ENCODE data around the gene TSC22D1. TPM values are rescaled to one million over a fixed set of nuclear protein-coding genes. Genes with fewer than 3 reads are reported as not detected.
"Not testable (repeated sequence)": the region's sequence is repeated elsewhere in the genome, so short reads cannot be mapped to it uniquely, and the experiment has no call there.

Gene TSC22D1
- total RNA-seq, 1 experiment from 2014 or later = 87.4 TPM

- DNase-seq (ENCODE audit: low spot score) = no peak
- in situ Hi-C loops (cut with HindIII; ENCODE audit: low sequenced_read_pairs) = no loop called here
Observed at GRCh38 chr13:44464471-44464870, 111.7 kb downstream of the TSC22D1 start.

- in situ Hi-C loops (cut with HindIII; ENCODE audit: low sequenced_read_pairs) = no loop called here
- no peak for DNase-seq (ENCODE audit: low spot score)
Observed at GRCh38 chr13:44463759-44464158, 112.4 kb downstream of the TSC22D1 start.

GRCh38 chr13:44459674-44460073 lies 116.5 kb downstream of the TSC22D1 start:
- no peak for DNase-seq (ENCODE audit: low spot score)
- in situ Hi-C loops (cut with HindIII; ENCODE audit: low sequenced_read_pairs) = no loop called here

- in situ Hi-C loops (cut with HindIII; ENCODE audit: low sequenced_read_pairs) = no loop called here
- DNase-seq (ENCODE audit: low spot score) = no peak
Observed at GRCh38 chr13:44458313-44458975, 117.7 kb downstream of the TSC22D1 start.

GRCh38 chr13:44456212-44456611 lies 119.9 kb downstream of the TSC22D1 start:
- DNase-seq (ENCODE audit: low spot score); in situ Hi-C loops (cut with HindIII; ENCODE audit: low sequenced_read_pairs): not testable (repeated sequence)

- in situ Hi-C loops (cut with HindIII; ENCODE audit: low sequenced_read_pairs) = no loop called here
- no peak for DNase-seq (ENCODE audit: low spot score)
Observed at GRCh38 chr13:44455769-44456168, 120.4 kb downstream of the TSC22D1 start.

GRCh38 chr13:44453881-44454280 lies 122.2 kb downstream of the TSC22D1 start:
- in situ Hi-C loops (cut with HindIII; ENCODE audit: low sequenced_read_pairs) = no loop called here
- DNase-seq (ENCODE audit: low spot score) = no peak

GRCh38 chr13:44453069-44453468 lies 123.1 kb downstream of the TSC22D1 start:
- DNase-seq (ENCODE audit: low spot score) = no peak
- in situ Hi-C loops (cut with HindIII; ENCODE audit: low sequenced_read_pairs) = no loop called here

- in situ Hi-C loops (cut with HindIII; ENCODE audit: low sequenced_read_pairs) = no loop called here
- no peak for DNase-seq (ENCODE audit: low spot score)
Observed at GRCh38 chr13:44452418-44452817, 123.7 kb downstream of the TSC22D1 start.

- in situ Hi-C loops (cut with HindIII; ENCODE audit: low sequenced_read_pairs) = no loop called here
Observed at GRCh38 chr13:44451651-44452050, 124.5 kb downstream of the TSC22D1 start.

GRCh38 chr13:44451126-44451525 lies 125.0 kb downstream of the TSC22D1 start:
- in situ Hi-C loops (cut with HindIII; ENCODE audit: low sequenced_read_pairs) = no loop called here
- peak; percentile 74 for DNase-seq (ENCODE audit: low spot score)

More at GRCh38 chr13:44451651-44452050, 124.5 kb downstream of the TSC22D1 start:
- no peak for DNase-seq (ENCODE audit: low spot score)

- in situ Hi-C loops (cut with HindIII; ENCODE audit: low sequenced_read_pairs) = no loop called here
Observed at GRCh38 chr13:44449999-44450821, 125.9 kb downstream of the TSC22D1 start.

GRCh38 chr13:44448875-44449274 lies 127.3 kb downstream of the TSC22D1 start:
- DNase-seq (ENCODE audit: low spot score) = no peak
- in situ Hi-C loops (cut with HindIII; ENCODE audit: low sequenced_read_pairs) = no loop called here

More at GRCh38 chr13:44449999-44450821, 125.9 kb downstream of the TSC22D1 start:
- DNase-seq (ENCODE audit: low spot score) = no peak

- in situ Hi-C loops (cut with HindIII; ENCODE audit: low sequenced_read_pairs) = no loop called here
- no peak for DNase-seq (ENCODE audit: low spot score)
Observed at GRCh38 chr13:44448373-44448772, 127.8 kb downstream of the TSC22D1 start.

GRCh38 chr13:44447783-44448321 lies 128.3 kb downstream of the TSC22D1 start:
- DNase-seq (ENCODE audit: low spot score) = no peak
- in situ Hi-C loops (cut with HindIII; ENCODE audit: low sequenced_read_pairs) = no loop called here

- in situ Hi-C loops (cut with HindIII; ENCODE audit: low sequenced_read_pairs) = no loop called here
- no peak for DNase-seq (ENCODE audit: low spot score)
Observed at GRCh38 chr13:44440046-44440608, 136.0 kb downstream of the TSC22D1 start.

GRCh38 chr13:44439452-44440024 lies 136.6 kb downstream of the TSC22D1 start:
- in situ Hi-C loops (cut with HindIII; ENCODE audit: low sequenced_read_pairs) = no loop called here
- peak; percentile 30 for DNase-seq (ENCODE audit: low spot score)

GRCh38 chr13:44438234-44438579 lies 137.9 kb downstream of the TSC22D1 start:
- no peak for DNase-seq (ENCODE audit: low spot score)
- in situ Hi-C loops (cut with HindIII; ENCODE audit: low sequenced_read_pairs) = no loop called here

- DNase-seq (ENCODE audit: low spot score) = peak; percentile 81
- in situ Hi-C loops (cut with HindIII; ENCODE audit: low sequenced_read_pairs) = no loop called here
Observed at GRCh38 chr13:44437356-44438233, 138.5 kb downstream of the TSC22D1 start.

Data from G401 (cell line).